Left ventricle myocardium inferior (tissue), 1 donor: ENCODE measurements around the gene THSD7A. TPM values are rescaled to one million over a fixed set of nuclear protein-coding genes. Genes with fewer than 3 reads are reported as not detected.

Source experiments
- DNase-seq: peaks from one replicate; pipeline ENCODE4 v3.0.0-alpha.2; 2020
- H3K27ac ChIP-seq: fragments of 200-600 bp; replicated peaks from 2 replicates; pipeline ENCODE4 v1.8.0; 2021
- H3K27me3 ChIP-seq: fragments of 200-600 bp; 2 replicates; pipeline ENCODE4 v1.8.0; 2021; ENCODE audit warnings: low read depth
- H3K36me3 ChIP-seq: fragments of 200-600 bp; 2 replicates; pipeline ENCODE4 v1.8.0; 2021
- H3K4me1 ChIP-seq: fragments of 200-600 bp; 2 replicates; pipeline ENCODE4 v1.8.0; 2021
- H3K4me3 ChIP-seq: fragments of 200-600 bp; 2 replicates; pipeline ENCODE4 v1.8.0; 2021; ENCODE audit warnings: mild to moderate bottlenecking, moderate library complexity
- H3K9me3 ChIP-seq: fragments of 200-600 bp; replicated peaks from 2 replicates; pipeline ENCODE4 v1.8.0; 2021
- intact Hi-C: fragments of 100-400 bp; cut with micrococcal nuclease; formaldehyde crosslinking; loops from one replicate; pipeline ENCODE4 v1.11.0; 2022
- total RNA-seq: library from RNA; stranded (reverse); fragmentation: NEBNext Ultra II Directional; extraction: Animal tissue kit (Norgen Biotek cat#: 25700); gene quantifications from one replicate; pipeline ENCODE4 v1.2.1, GENCODE V29; 2021
- TF ChIP-seq, protein P1 (sequence below): fragments of 200-600 bp; IDR thresholded peaks from 2 replicates; pipeline ENCODE4 v1.8.0; 2021; ENCODE audit warnings: antibody characterized with exemption, mild to moderate bottlenecking, borderline replicate concordance
- donor health status: DM: no; HTN: yes; CAD: no; lungs with severe emphysema.

THSD7A gene
- total RNA-seq, 1 donor from 2014 or later, result 1.6 TPM

DNA sequence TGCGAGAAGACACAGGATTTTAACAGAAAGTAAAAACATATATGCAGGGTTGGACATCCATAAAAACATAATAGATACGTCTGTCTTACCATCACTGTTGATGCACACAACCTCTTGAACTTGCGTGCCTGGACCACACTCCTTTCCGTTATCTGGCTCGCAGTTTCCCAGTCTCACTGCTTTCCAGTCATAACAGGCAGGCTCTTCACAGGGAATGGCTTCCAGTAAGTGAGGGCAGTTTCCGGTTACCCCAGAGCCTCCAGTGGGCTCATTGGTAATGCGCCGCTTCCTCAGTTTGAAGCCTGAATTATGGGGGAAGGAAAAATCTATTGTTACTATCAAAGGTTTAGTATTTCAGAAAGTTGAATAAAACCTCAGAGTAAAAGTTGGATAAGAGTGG lies 290.7 kb downstream of the THSD7A start:
- Histone ChIP-seq H3K27me3 (no peaks in the 10 kb centered on the region), H3K36me3 (peaks cover 3% of the 10 kb centered on the region), H3K4me1 (no peaks in the 10 kb centered on the region), H3K4me3 (no peak overlapping the region), H3K9me3 (peaks cover 12% of the 10 kb centered on the region), H3K27ac (no peak overlapping the region)
- intact Hi-C loops, result no loop called here
- no peak for DNase-seq
- TF ChIP-seq, protein P1, sequence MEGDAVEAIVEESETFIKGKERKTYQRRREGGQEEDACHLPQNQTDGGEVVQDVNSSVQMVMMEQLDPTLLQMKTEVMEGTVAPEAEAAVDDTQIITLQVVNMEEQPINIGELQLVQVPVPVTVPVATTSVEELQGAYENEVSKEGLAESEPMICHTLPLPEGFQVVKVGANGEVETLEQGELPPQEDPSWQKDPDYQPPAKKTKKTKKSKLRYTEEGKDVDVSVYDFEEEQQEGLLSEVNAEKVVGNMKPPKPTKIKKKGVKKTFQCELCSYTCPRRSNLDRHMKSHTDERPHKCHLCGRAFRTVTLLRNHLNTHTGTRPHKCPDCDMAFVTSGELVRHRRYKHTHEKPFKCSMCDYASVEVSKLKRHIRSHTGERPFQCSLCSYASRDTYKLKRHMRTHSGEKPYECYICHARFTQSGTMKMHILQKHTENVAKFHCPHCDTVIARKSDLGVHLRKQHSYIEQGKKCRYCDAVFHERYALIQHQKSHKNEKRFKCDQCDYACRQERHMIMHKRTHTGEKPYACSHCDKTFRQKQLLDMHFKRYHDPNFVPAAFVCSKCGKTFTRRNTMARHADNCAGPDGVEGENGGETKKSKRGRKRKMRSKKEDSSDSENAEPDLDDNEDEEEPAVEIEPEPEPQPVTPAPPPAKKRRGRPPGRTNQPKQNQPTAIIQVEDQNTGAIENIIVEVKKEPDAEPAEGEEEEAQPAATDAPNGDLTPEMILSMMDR, result no peak

DNA sequence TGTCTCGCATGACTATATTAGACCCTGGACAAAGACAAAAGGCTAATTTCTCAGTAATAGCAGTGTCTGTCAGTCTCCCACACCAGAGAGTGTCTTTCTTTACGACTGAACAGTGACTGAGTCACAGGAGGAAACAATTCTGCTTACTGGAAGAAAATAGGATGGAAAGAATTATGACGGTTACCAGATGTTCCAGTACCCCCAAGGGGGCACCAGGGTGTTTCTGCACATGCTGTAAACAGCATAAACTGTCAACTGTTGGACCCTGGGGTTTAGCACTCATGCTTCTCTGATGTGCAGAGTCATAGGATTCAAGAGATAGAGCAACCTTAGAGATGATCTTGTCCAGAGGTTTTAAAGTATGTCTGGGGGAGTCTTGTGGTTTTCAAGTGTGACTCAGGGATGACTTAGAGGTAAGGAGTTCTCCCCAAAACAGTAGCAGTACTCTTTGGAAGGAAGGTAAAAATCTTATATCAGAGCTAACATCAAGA lies 291.7 kb downstream of the THSD7A start:
- TF ChIP-seq, protein P1, result no peak
- peaks cover 3% of the 10 kb centered on the region for H3K36me3 ChIP-seq
- peaks cover 12% of the 10 kb centered on the region for H3K9me3 ChIP-seq
- intact Hi-C loops, result no loop called here
- H3K4me1 ChIP-seq, result no peaks in the 10 kb centered on the region
- no peak overlapping the region for H3K4me3 ChIP-seq
- H3K27ac ChIP-seq, result peak overlapping the region; percentile 25
- H3K27me3 ChIP-seq, result no peaks in the 10 kb centered on the region
- no peak for DNase-seq

DNA sequence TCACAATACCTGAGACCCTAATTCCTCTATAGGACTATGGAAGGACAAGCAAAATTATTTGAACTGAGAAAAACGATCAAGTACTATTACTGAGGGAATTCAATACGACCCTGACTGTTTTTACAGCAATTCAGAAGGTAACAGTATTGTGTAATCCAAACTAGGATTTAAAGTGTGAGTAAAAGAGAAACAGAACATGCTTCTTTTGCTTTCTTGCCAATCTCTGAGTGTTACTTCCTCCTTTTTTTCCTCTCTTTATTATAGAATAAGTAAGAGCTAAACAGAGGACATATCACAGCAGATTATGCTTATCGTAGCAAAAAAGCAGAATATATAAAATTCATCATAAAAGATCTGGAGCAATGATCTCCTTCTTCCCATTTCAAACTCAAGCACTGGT lies 292.1 kb downstream of the THSD7A start:
- Histone ChIP-seq H3K4me3 (no peak overlapping the region), H3K36me3 (peaks cover 3% of the 10 kb centered on the region), H3K27me3 (no peaks in the 10 kb centered on the region), H3K27ac (peak overlapping the region; percentile 25), H3K4me1 (no peaks in the 10 kb centered on the region), H3K9me3 (peaks cover 12% of the 10 kb centered on the region)
- no peak for DNase-seq
- TF ChIP-seq, protein P1, result no peak
- intact Hi-C loops, result no loop called here

DNA sequence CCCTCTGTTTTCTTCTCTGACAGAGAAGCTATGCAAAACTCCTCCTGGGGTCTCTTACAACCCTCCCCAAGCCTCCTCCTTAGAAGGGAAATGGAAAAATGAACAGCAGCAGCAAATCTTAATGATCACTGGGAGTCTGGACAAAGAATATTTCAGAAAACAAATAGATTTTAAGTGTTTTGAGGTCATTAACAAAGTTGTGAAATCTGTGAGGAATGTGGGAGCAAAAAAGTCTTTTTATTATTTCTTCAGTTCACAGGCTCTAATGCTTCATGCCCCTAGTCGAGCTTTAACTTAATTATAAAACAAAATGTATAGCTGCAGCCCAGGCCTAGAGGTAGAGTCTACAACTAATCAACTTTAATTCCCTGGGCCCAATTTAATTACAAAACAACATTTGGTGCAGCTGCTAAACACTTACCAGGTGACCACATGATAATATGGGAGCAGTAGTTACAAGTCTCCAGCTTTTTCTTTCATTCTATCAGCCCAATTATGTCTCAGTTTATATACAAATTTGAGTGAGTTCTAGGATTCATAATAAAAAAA lies 293.2 kb downstream of the THSD7A start:
- TF ChIP-seq, protein P1, result no peak
- no peak for DNase-seq
- Histone ChIP-seq H3K4me1 (no peaks in the 10 kb centered on the region), H3K27ac (no peak overlapping the region), H3K27me3 (no peaks in the 10 kb centered on the region), H3K9me3 (peaks cover 6% of the 10 kb centered on the region), H3K4me3 (no peak overlapping the region), H3K36me3 (peaks cover 3% of the 10 kb centered on the region)
- intact Hi-C loops, result no loop called here

DNA sequence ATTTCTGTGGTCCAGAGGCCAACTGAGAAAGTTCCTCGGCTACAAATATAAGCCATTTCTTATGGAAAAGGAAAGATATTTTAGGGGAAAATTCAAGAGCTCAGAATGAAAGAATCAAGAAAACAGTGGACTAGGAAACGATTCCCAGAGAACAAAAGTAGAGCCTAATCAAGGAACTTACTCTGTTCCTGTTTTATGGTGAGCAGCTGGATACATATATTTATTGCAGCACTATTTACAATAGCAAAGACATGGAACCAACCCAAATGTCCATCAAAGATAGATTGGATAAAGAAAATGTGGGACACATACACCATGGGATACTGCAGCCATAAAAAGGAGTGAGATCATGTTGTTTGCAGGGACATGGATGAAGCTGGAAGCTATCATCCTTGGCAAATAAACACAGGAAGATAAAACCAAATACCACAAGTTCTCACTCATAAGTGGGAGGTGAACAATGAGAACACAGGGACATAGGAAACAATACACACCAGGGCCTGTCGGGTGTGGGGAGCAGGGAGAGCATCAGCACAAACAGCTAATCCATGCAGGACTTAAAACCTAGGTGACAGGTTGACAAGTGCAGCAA lies 298.7 kb downstream of the THSD7A start:
- no peak overlapping the region for H3K27ac ChIP-seq
- H3K4me3 ChIP-seq, result no peak overlapping the region
- intact Hi-C loops, result no loop called here
- no peak for DNase-seq
- TF ChIP-seq, protein P1, result no peak
- H3K36me3 ChIP-seq, result no peaks in the 10 kb centered on the region
- H3K4me1 ChIP-seq, result no peaks in the 10 kb centered on the region
- no peaks in the 10 kb centered on the region for H3K27me3 ChIP-seq
- no peaks in the 10 kb centered on the region for H3K9me3 ChIP-seq
